ENCODE results near the gene ABCA7. TPM values are rescaled to one million over a fixed set of nuclear protein-coding genes. Genes with fewer than 3 reads are reported as not detected.

The ABCA7 gene
- total RNA-seq, 3 donors from 2014 or later: 23.5 to 25.6 (median 25.6) TPM

DNA sequence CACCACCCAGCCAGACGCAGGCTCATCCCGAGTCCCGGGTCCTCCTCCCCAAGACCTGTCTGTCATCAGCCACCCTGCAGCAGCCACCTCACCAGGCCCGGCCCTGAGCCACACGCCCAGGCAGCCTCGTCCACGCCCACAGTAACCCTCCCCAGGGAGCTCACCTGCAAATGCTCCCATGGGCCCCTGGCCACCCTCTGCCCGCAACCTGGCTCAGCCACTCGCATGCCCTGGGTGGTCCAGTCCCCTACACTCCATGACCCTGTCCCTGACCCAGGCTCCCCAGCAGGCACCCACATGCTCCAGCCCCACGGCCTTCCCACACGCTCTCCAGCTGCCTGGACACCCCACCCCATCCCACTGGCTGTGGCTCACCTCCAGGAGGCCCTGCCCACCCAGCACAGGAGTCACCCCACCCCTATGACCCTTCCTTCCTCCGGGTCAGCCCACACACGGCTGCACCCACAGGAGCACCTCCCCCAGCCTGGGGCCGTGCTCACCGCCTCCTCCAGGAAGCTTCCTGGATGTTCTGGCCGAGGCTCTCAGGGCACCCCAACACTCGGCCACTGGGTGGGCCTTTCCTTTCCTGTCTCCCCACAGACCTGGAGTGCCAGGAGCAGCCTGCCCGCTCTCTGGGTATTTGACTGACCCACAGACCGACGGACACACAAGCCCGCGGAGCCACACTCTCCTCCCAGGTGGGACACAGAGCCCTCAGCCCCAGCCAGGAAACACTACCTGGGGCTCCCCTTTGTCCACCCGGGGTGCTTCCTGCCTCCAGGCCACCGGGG, 22.6 kb upstream of the ABCA7 start:
- ATAC-seq: peak; percentile 56

GRCh38 chr19:1017906-1018305, 22.0 kb upstream of the ABCA7 start:
- no peak for ATAC-seq
- no peaks in the 10 kb centered on the region for H3K9me3 ChIP-seq
- peak in 1 of 3 donors; percentile 35 for DNase-seq
- H3K4me3 ChIP-seq: no peak overlapping the region
- no peak for TF ChIP-seq CTCF (IDR thresholded peaks at IDR 0.05)
- peaks cover 47% of the 10 kb centered on the region for H3K4me1 ChIP-seq (ENCODE audit: low read depth)
- H3K36me3 ChIP-seq (ENCODE audit: low read depth): no peaks in the 10 kb centered on the region
- intact Hi-C loops (cut with DNase I, micrococcal nuclease): no loop called here

More for the DNA sequence above, 22.6 kb upstream of the ABCA7 start:
- no peak for TF ChIP-seq CTCF (IDR thresholded peaks at IDR 0.05)
- DNase-seq: peak; percentile 67 to 84 (median 75)
- intact Hi-C loops (cut with DNase I, micrococcal nuclease): no loop called here
- no peaks in the 10 kb centered on the region for H3K9me3 ChIP-seq
- H3K4me3 ChIP-seq: no peak overlapping the region
- no peaks in the 10 kb centered on the region for H3K36me3 ChIP-seq (ENCODE audit: low read depth)
- peaks cover 47% of the 10 kb centered on the region for H3K4me1 ChIP-seq (ENCODE audit: low read depth)

DNA sequence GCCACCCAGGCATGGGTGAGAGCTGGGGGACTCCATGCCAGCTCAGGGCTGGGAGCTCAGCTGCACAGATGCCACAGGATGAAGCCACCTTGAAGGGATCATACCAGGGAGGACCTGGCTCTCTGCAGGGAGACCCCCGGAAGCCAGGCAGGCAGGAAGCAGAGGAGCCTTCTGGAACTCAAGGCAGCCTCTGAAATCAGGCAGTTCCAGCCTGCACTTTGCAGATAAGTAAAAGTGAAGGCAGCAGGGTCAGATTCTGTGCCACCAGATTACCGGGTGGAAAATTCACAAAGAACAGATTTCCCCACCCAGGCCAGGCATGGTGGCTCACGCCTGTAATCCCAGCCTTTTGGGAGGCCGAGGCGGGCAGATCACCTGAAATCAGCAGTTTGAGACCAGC, 21.5 kb upstream of the ABCA7 start:
- DNase-seq: no peak
- intact Hi-C loops (cut with DNase I, micrococcal nuclease): no loop called here
- H3K36me3 ChIP-seq (ENCODE audit: low read depth): no peaks in the 10 kb centered on the region
- no peak overlapping the region for H3K4me3 ChIP-seq
- no peaks in the 10 kb centered on the region for H3K9me3 ChIP-seq
- no peak for ATAC-seq
- TF ChIP-seq CTCF (IDR thresholded peaks at IDR 0.05): no peak
- peaks cover 47% of the 10 kb centered on the region for H3K4me1 ChIP-seq (ENCODE audit: low read depth)

DNA sequence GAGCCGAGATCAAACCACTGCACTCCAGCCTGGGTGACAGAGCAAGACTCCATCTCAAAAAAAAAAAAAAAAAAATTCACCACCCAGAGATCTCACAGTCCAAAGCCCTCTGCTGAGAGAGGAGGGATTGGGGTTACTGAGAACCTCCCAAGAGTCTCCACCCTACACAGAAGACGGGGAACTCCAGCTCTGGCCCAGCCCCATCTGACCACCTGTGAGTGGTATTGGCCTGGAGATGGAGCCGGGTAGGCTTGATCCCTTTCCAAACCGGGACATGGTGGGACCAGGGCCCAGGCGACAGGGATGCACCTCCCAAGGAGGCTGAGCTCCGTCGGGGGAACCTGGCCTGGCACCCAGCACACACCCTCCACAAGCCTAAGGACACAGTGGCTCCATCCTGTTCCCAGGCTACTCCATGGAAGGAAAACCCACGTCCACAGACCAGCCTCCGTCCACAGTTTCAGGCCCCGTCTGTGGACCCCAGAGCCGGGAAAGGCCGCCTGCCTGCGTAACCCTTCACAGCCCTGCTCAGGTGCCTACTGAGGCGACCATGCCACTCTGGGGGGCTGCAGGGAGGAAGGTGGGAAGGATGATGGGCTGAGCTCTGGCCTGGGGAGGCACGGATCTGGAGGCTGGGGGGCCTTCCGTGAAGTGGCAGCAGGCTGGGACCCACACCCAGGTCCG, 20.8 kb upstream of the ABCA7 start:
- Histone ChIP-seq H3K9me3 (no peaks in the 10 kb centered on the region), H3K4me1 (ENCODE audit: low read depth) (peaks cover 47% of the 10 kb centered on the region), H3K4me3 (no peak overlapping the region), H3K36me3 (ENCODE audit: low read depth) (no peaks in the 10 kb centered on the region)
- ATAC-seq (no peak), DNase-seq (peak in 1 of 3 donors; percentile 41)
- intact Hi-C loops (cut with DNase I, micrococcal nuclease): no loop called here
- no peak for TF ChIP-seq CTCF (IDR thresholded peaks at IDR 0.05)

GRCh38 chr19:1019616-1019961, 20.3 kb upstream of the ABCA7 start:
- ATAC-seq (no peak), DNase-seq (peak in 1 of 3 donors; percentile 48)
- Histone ChIP-seq H3K4me1 (ENCODE audit: low read depth) (peaks cover 47% of the 10 kb centered on the region), H3K4me3 (peak overlapping the region; percentile 11), H3K9me3 (no peaks in the 10 kb centered on the region), H3K36me3 (ENCODE audit: low read depth) (no peaks in the 10 kb centered on the region)
- intact Hi-C loops (cut with DNase I, micrococcal nuclease): no loop called here
- no peak for TF ChIP-seq CTCF (IDR thresholded peaks at IDR 0.05)

All from mucosa of descending colon (tissue), 3 donors.